GM12891 (cell line): ENCODE results near the gene PLPP3.

Experiments
- POLR2A ChIP-seq: IDR thresholded peaks from 2 replicates; pipeline ENCODE4 v1.6.1; 2011; ENCODE audit warnings: low read depth, low read length, control low read depth
- POLR2AphosphoS5 ChIP-seq: IDR thresholded peaks from 2 replicates; pipeline ENCODE4 v1.6.1; 2011; ENCODE audit warnings: low read depth, low read length, control low read depth
- SPI1 ChIP-seq: IDR thresholded peaks from 2 replicates; pipeline ENCODE4 v1.6.1; 2011; ENCODE audit warnings: low read depth, low read length, control low read depth
- TAF1 ChIP-seq: IDR thresholded peaks from 2 replicates; pipeline ENCODE4 v1.6.1; 2011; ENCODE audit warnings: low read depth, low read length, control low read depth

GRCh38 chr1:56496158-56496557, 83.2 kb downstream of the PLPP3 start:
- no peak for TF ChIP-seq POLR2A
- no peak for TF ChIP-seq TAF1
- TF ChIP-seq POLR2AphosphoS5: no peak
- TF ChIP-seq SPI1: no peak
